GM18868 (cell line): Measurements from ENCODE around the gene BCL2.

Experiments
- ATAC-seq: cut with Tn5 transposase; IDR thresholded peaks from one replicate; pipeline ENCODE4 v1.9.1; 2021; ENCODE audit warnings: mild to moderate bottlenecking, moderate library complexity; ENCODE audit not compliant: unreplicated experiment

The BCL2 gene

DNA sequence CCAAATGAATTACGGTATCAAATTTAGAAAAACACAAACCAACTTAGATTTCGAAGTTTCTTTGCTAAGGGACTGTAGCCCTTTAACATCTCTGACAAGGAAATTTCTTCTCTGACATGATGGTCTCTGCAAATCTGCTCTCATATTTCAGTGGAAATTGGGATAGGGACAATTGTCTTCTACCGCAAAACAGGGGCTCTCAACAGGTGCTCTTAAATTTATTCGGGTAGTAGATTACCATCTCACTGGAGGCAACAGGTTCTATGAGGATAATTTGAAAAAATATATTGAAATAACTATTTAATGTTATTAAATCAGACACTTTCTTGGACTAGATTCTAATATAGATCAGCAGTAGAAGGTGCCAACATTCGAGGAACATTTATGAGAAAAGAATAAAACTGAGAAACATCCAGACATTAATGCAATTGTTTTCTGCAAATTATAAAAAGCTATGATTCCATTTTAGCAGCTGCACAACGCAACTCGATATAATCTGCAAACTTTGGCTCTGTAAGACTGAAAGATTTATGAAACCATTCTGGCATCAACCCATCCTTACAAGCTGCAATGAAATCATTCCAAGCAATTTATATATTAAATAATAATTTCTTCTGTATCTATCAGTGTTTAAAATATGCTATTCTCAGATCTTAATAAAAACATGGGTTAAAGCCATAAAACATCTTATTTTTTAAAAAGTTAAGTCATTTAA lies 10.0 kb upstream of the BCL2 start:
- ATAC-seq, result no peak

DNA sequence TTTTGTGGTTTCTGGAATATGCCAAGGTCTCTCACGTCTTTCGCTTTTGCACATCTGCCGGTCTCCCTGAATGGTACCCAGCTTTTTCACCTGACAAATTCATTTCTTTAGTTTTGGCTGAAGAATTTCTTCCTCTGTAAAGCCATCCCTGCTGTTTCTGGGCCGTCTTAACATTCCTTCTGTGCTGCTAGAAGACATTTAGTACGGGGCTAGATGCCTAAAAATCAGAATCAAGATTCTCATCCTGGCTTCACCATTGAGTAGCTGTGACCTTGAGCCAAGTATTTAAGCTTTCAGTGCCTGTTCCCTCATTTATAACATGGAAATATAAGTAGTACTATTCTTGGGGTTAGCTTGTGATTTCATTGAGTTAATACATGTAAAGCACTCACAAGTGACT lies 6.4 kb upstream of the BCL2 start:
- ATAC-seq, result no peak

DNA sequence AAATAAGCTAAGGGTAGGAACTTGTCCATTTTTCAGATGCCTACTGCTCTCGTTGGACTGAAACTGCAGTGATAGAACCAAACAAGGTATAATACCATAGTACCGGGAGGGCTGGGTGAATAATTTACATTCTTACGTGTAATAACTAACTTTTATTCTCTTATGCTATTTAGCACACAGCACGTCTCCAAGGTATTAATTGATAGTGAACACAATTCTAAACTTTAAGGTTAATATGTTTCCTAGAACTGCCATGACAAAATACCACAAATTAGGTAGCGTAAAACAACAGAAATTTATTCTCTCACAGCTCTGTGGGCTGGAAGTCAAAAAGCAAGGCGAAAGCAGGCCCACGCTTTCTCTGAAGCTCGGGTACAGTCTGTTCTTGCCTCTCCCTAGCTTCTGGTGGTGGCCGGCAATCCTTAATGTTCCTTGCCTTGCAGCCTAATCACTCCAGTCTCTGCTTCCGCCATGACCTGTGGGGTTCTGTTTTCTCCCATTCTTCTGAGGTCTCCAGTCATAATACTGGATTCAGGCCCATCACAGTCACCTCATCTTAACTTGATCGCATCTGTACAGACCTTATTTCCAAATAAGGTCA lies 5.6 kb upstream of the BCL2 start:
- ATAC-seq, result no peak

DNA sequence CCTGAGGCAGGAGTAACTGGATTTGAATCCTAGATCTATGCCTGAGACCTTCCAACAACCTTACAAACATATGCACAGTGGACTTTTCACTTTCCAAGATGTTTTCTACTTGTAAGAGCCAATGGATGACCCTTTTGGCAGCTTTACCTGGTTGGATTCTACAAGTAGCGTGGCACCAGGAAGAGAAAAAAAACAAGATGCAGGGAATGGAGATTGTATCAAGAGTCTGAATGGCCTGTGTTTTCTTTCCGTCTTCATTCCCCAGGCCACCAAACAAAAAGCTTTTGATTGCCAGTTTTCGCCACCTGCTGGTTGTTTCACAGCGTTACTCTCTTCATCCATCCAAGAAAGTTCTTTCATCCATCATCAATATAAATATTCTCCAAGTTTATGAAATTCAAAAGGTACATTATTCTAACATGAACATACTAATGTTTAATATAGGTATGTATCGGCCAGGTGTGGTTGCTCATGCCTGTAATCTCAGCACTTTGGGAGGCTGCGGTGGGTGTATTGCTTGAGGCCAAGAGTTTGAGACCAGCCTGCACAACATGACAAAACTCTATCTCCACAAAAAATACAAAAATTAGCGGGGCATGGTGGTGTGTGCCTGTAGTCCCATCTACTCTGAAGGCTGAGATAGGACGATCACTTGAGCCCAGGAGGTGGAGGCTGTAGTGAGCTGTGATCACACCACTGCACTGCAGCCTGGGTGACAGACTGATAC lies 3.5 kb upstream of the BCL2 start:
- no peak for ATAC-seq

- ATAC-seq, result no peak
These were observed 2.6 kb upstream of the BCL2 start for GRCh38 chr18:63322206-63322605.

DNA sequence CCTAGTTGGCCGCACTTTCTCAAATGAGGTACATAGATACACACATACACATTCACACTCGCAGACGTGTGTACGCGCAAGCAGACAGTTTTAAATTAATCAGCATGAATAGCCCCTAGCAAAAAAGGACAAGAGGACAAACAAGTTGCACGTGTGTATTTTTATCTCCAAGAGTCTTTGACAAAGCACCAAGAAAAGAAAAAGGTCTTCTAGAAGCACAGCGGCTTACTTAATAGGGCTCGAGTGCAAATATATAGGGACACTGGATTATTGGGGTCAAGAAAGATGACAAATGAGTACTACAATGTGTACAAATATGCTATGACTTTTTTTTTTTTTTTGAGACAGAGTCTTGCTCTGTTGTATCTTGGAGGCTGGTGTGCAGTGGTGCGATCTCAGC lies 1.7 kb upstream of the BCL2 start:
- ATAC-seq, result no peak

DNA sequence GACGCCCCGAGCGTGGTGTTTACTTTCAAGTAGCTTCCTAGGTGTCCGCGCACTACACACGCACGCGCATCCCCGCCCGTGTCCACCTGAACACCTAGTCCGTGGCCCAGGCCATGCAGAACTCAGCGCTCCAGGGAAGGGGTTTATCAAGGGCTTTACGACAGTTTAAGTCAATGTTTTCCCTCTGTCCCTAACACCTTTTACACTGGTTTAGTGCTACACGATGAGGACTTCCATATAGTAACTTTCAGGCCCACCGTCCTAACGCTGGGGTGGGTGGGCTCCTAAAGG lies 1.4 kb upstream of the BCL2 start:
- no peak for ATAC-seq

DNA sequence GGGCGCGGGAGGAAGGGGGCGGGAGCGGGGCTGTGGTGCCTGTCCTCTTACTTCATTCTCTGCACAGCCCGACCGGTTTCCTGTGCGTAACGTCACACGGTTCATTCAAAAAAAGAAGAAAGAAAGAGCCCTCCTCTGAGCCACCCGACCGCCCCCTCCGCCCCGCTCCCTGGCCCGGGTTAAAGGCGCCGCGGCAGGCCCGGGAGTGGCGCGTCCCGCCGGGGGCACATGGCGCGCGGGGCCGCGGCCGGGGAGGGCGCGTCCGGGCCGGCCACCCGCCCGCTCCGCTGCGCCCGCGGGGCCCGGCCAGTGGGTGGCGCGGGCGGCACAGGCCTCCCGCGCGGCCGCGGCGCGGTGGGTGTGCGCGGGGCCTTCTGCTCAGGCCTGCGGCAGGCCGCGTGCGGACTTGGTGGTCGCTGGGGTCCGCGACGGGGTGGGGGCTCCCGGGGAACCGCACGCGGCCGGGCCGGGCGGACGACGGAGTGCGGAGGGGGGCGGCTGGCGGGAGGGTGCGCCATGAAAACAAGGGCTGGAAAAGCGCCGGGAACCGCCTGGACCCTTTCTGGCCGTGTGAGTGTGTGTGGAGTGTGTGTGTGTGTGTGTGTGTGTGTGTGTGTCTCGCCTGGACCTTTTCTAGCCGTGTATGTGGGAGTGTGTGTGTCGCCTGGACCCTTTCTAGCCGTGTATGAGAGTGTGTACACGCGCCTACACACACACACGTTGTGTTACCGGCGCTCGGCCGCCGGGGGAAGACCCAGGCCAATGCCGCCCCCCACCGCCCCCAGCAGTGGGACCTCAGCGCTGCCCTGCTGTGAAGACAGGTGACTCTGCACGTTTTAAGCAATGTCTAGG lies 780 bp upstream of the BCL2 start:
- ATAC-seq, result peak; percentile 62

DNA sequence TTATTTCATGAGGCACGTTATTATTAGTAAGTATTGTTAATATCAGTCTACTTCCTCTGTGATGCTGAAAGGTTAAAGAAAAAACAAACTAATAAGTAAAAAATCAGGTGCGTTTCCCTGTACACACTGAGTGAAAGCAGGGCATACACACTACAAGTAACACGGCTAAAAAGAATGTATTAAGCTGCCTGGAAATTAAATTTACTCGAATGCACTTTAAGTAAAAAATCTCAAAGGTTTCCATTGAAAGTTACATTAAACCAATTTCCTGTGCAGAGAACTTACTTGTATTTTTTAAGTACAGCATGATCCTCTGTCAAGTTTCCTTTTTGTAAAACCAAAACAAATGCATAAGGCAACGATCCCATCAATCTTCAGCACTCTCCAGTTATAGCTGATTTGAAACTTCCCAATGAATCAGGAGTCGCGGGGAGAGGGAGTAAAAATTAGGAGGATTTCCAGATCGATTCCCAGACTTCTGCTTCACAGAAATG lies 633 bp downstream of the BCL2 start:
- ATAC-seq, result no peak

DNA sequence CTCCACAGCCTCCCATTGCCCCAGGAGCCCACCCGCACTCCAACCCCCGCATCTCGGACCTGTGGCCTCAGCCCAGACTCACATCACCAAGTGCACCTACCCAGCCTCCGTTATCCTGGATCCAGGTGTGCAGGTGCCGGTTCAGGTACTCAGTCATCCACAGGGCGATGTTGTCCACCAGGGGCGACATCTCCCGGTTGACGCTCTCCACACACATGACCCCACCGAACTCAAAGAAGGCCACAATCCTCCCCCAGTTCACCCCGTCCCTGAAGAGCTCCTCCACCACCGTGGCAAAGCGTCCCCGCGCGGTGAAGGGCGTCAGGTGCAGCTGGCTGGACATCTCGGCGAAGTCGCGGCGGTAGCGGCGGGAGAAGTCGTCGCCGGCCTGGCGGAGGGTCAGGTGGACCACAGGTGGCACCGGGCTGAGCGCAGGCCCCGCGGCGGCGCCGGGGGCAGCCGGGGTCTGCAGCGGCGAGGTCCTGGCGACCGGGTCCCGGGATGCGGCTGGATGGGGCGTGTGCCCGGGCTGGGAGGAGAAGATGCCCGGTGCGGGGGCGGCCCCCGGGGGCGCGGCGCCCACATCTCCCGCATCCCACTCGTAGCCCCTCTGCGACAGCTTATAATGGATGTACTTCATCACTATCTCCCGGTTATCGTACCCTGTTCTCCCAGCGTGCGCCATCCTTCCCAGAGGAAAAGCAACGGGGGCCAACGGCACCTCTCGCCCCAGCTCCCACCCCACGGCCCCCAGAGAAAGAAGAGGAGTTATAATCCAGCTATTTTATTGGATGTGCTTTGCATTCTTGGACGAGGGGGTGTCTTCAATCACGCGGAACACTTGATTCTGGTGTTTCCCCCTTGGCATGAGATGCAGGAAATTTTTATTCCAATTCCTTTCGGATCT lies 1.3 kb downstream of the BCL2 start:
- ATAC-seq, result peak; percentile 46

DNA sequence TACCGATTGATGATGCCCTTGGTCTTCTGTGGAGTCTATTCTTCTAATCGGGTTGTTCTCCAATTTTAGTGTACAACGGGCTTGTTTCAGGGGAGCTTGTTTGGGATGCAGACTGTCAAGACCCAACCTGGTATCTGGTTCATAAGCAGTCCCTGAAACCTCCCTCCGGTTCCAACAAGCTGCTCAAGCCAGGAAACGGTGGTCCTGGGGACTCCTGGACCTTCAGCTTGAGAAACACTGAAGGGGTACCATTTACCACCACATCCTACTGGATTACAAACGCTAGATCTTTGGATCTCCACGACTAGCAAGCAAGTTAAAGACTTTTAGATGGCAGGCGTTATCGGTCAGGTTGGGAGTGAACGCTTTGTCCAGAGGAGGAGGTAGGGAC lies 2.0 kb downstream of the BCL2 start:
- ATAC-seq, result no peak

DNA sequence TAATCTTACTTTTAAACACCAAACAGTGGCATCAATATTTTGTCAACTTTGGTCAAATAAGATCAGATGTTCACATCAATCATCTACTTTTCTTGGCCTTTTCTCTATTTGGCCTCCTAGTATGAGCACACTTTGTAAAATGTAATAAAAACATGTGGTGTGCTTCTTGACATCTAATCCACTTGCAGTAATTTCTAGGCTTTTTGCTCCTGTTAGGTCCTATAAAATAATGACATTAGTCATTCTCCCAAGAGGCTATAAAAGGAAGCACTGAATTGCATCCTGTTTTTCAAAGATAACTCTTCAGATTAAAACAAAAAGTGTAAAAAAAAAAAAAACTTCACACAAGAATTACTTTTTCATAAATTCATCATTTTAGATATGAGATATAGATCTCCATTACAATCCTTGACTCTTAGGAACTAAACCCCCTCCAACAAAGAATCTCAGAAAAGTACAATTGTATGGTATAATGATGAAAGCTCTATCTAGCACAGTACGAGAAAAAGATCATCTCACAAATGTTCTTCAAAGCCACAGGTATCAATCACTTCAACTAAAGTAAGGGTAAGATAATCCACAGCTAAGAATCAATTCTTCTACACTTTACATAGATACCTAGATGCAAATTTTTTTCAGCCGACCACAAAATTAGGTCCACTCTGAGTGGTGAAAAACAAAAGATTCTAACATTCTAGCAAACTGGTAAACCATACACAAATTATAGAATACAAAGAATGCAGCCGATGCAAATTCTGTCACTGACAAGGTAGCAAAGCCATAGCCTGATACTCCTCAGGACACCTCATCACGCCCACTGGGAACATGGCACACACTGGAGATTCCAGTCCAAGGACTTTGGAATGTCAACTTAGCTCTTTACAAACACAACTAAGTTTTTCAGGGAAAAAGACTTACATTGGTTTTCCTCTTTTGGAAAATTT lies 2.7 kb downstream of the BCL2 start:
- no peak for ATAC-seq

GRCh38 chr18:63315876-63316275 lies 3.7 kb downstream of the BCL2 start:
- ATAC-seq, result no peak

GRCh38 chr18:63315131-63315662 lies 4.4 kb downstream of the BCL2 start:
- ATAC-seq, result no peak

GRCh38 chr18:63314062-63314790 lies 5.3 kb downstream of the BCL2 start:
- ATAC-seq, result no peak

DNA sequence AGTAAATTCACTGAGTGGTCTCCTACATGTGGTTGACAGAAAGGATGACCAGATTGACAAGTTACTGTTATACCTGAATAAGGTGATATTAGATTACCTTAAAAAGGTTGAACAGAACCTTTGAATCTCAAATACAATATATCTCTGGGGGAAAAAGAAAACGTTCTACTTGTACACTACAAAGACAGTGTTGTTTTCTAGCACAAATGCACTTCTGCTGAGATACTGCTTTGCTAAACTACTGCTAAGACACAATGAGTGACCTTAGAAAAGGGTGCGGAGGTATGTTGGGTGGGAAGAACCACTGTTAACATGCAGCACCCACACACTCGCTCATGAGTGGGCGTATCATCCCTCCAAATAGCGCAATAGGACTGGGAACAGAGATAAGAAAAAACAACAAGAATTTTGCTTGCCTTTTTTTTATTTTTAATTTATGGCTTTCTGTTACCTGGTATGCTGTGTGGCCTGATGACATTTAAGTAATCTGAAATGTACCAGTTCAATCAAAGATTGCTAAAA lies 6.1 kb downstream of the BCL2 start:
- ATAC-seq, result no peak

- peak; percentile 18 for ATAC-seq
These were observed 6.7 kb downstream of the BCL2 start for GRCh38 chr18:63312737-63313395.

GRCh38 chr18:63312019-63312409 lies 7.6 kb downstream of the BCL2 start:
- ATAC-seq, result peak; percentile 3
